Measurements from ENCODE around the gene GSG1. TPM values are rescaled to one million over a fixed set of nuclear protein-coding genes. Genes with fewer than 3 reads are reported as not detected.

The GSG1 gene
- total RNA-seq, 1 experiment from 2014 or later, result 0.28 TPM

- TF ChIP-seq FOXK1 (CRISPR knock-in tag; IDR thresholded peaks at IDR 0.05), result no peak
- Mint-ChIP-seq H3K27ac (no peak overlapping the region), H3K4me3 (no peak overlapping the region), H3K36me3 (no peaks in the 10 kb centered on the region), H3K27me3 (ENCODE audit: low read depth) (no peaks in the 10 kb centered on the region), H3K9me3 (peaks cover 16% of the 10 kb centered on the region), H3K4me1 (peaks cover 3% of the 10 kb centered on the region)
- ChIA-PET POLR2A (interaction anchor here (0.7 kb wide), 1 partner anchor 32 kb away, joined by 3 read pairs; no protein-coding TSS in a partner anchor), CTCF (interaction anchor here (1.4 kb wide), 1 partner anchor 64 kb away, joined by 3 read pairs; no protein-coding TSS in a partner anchor)
- no peak for DNase-seq (ENCODE audit: low spot score)
- ATAC-seq, result no peak
Measured at GRCh38 chr12:13148485-13148847, 45.0 kb upstream of the GSG1 start.

GRCh38 chr12:13147688-13148484 is 44.4 kb upstream of the GSG1 start:
- H3K9me3 Mint-ChIP-seq, result peaks cover 16% of the 10 kb centered on the region
- CTCF ChIA-PET, result interaction anchor here (1.4 kb wide), 1 partner anchor 65 kb away, joined by 3 read pairs; no protein-coding TSS in a partner anchor
- H3K27me3 Mint-ChIP-seq (ENCODE audit: low read depth), result no peaks in the 10 kb centered on the region
- TF ChIP-seq ERG (CRISPR knock-in tag; IDR thresholded peaks at IDR 0.05) (no peak), NFYB (CRISPR knock-in tag; conservative IDR thresholded peaks at IDR 0.05; ENCODE audit: low read depth) (no peak), GABPB1 (CRISPR knock-in tag; IDR thresholded peaks at IDR 0.05) (no peak), ZSCAN18 (CRISPR knock-in tag; IDR thresholded peaks at IDR 0.05) (no peak), IRF2 (CRISPR knock-in tag; IDR thresholded peaks at IDR 0.05; ENCODE audit: borderline replicate concordance, low read depth) (no peak), TEAD4 (CRISPR knock-in tag; IDR thresholded peaks at IDR 0.05) (no peak), STAT6 (CRISPR knock-in tag; conservative IDR thresholded peaks at IDR 0.05; ENCODE audit: low read depth) (no peak), CTCF (IDR thresholded peaks at IDR 0.05) (no peak), MXD4 (CRISPR knock-in tag; IDR thresholded peaks at IDR 0.05; ENCODE audit: borderline replicate concordance) (no peak), ZBTB21 (CRISPR knock-in tag; IDR thresholded peaks at IDR 0.05; ENCODE audit: borderline replicate concordance) (no peak), GRHL2 (CRISPR knock-in tag; IDR thresholded peaks at IDR 0.05; ENCODE audit: insufficient replicate concordance, severe bottlenecking) (no peak), ZNF512 (CRISPR knock-in tag; IDR thresholded peaks at IDR 0.05; ENCODE audit: borderline replicate concordance) (no peak)
- no peak overlapping the region for H3K27ac Mint-ChIP-seq
- H3K4me1 Mint-ChIP-seq, result no peaks in the 10 kb centered on the region
- no peak for ATAC-seq
- H3K4me3 Mint-ChIP-seq, result no peak overlapping the region
- no peaks in the 10 kb centered on the region for H3K36me3 Mint-ChIP-seq
- no peak for DNase-seq (ENCODE audit: low spot score)
- POLR2A ChIA-PET, result no interaction called here

All from WTC11 (cell line).